ENCODE measurements around the gene TOP2A. TPM values are rescaled to one million over a fixed set of nuclear protein-coding genes. Genes with fewer than 3 reads are reported as not detected.
A peak's percentile ranks its signal among the peaks of the same experiment; 100 is the strongest.

The TOP2A gene
- total RNA-seq, 1 donor from 2014 or later = 32.4 TPM

DNA sequence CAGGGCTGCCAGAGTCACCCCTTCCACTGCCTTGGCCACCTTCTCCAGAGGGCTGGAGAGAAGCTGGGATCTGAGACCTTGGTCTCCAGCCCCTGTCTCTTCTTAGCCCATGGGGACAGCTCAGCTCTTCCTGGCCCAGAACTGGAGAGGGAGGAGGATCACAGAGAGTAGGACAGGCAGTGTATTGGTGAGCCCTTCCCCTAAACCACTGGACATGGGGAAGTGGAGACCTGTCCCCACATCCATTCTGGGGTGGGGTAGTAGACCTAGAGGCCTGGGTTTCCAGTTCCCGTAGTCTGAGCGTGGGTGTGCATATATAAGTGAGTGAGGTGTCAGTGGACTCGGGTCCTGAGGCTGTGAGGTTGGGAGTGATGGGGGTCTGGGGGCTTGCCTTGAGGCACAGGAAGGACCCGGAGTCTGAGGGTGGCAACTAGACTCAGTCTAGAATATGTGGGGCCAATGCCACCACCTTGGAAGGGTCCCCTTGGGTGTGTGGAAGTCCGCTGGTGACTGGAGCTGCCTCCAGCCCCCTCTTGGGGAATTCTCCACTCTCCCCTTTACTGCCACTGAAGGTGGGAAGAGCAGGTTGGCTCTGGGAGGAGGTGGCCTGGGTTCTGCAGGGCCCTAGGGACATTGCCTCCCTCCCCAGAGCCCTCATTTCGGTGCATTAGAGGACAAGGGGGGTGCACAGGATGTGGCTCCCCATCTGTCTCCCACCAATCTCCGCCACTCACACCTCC is 73.1 kb downstream of the TOP2A start:
- DNase-seq = no peak
- Mint-ChIP-seq H3K9me3 (ENCODE audit: unreplicated experiment) (peaks cover 14% of the 10 kb centered on the region), H3K4me3 (ENCODE audit: unreplicated experiment) (peak overlapping the region; percentile 92), H3K4me1 (ENCODE audit: low read depth, unreplicated experiment) (peaks cover 30% of the 10 kb centered on the region), H3K27me3 (ENCODE audit: unreplicated experiment) (peaks cover 22% of the 10 kb centered on the region), H3K36me3 (ENCODE audit: unreplicated experiment) (peaks cover 8% of the 10 kb centered on the region), H3K27ac (ENCODE audit: unreplicated experiment) (peak overlapping the region; percentile 64)
- TF ChIP-seq, protein P1, sequence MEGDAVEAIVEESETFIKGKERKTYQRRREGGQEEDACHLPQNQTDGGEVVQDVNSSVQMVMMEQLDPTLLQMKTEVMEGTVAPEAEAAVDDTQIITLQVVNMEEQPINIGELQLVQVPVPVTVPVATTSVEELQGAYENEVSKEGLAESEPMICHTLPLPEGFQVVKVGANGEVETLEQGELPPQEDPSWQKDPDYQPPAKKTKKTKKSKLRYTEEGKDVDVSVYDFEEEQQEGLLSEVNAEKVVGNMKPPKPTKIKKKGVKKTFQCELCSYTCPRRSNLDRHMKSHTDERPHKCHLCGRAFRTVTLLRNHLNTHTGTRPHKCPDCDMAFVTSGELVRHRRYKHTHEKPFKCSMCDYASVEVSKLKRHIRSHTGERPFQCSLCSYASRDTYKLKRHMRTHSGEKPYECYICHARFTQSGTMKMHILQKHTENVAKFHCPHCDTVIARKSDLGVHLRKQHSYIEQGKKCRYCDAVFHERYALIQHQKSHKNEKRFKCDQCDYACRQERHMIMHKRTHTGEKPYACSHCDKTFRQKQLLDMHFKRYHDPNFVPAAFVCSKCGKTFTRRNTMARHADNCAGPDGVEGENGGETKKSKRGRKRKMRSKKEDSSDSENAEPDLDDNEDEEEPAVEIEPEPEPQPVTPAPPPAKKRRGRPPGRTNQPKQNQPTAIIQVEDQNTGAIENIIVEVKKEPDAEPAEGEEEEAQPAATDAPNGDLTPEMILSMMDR (IDR thresholded peaks at IDR 0.05; ENCODE audit: partially characterized antibody, unreplicated experiment) = no peak

DNA sequence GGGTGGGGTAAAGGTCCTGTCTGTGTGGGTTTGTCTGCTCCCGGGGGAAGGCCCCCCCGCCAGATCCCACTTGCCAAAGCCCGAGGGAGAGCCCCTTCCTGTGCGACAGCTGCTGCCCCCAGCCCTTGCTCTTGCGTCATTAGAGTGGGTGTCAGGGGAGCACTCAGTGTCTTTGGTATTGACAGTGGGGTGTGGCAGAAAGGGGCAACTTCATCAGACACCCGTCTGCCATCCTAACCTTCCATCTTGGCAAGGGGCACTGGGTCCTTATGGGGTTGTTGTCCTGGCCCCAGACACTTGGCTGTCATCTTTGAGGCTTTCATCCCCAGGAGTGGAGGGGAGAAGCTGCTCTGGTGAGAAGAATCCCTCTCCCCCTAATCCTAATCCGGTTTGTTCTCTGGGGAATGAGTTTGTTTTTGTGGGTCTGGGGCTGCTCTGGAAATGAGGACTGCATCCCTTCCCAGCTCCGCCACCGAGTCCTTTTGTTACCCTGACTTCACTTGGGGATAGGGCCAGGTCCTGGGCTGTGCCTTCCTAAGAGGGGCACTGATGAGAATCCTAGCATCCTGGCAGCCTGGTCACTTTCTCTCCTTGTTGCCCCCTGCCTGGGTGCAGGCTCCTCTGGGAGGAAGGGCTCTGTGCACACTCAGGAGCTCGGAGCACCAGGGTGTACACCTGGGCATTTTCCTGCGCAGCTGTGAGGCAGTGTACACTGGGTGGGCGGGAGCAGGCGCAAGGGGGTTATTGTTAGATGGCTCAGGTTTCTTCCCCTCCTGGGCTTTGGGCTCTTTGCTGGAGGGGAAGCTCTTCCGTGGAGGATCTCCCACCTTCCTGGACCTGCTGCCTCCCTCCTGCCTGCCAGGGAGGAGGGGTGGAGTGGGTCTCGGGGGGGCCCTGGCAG is 74.2 kb downstream of the TOP2A start:
- H3K4me3 Mint-ChIP-seq (ENCODE audit: unreplicated experiment) = peak overlapping the region; percentile 92
- peaks cover 5% of the 10 kb centered on the region for H3K36me3 Mint-ChIP-seq (ENCODE audit: unreplicated experiment)
- H3K9me3 Mint-ChIP-seq (ENCODE audit: unreplicated experiment) = peaks cover 12% of the 10 kb centered on the region
- TF ChIP-seq, protein P1 (IDR thresholded peaks at IDR 0.05; ENCODE audit: partially characterized antibody, unreplicated experiment) = no peak
- peaks cover 20% of the 10 kb centered on the region for H3K27me3 Mint-ChIP-seq (ENCODE audit: unreplicated experiment)
- peak overlapping the region; percentile 85 for H3K27ac Mint-ChIP-seq (ENCODE audit: unreplicated experiment)
- no peak for DNase-seq
- H3K4me1 Mint-ChIP-seq (ENCODE audit: low read depth, unreplicated experiment) = peaks cover 25% of the 10 kb centered on the region

DNA sequence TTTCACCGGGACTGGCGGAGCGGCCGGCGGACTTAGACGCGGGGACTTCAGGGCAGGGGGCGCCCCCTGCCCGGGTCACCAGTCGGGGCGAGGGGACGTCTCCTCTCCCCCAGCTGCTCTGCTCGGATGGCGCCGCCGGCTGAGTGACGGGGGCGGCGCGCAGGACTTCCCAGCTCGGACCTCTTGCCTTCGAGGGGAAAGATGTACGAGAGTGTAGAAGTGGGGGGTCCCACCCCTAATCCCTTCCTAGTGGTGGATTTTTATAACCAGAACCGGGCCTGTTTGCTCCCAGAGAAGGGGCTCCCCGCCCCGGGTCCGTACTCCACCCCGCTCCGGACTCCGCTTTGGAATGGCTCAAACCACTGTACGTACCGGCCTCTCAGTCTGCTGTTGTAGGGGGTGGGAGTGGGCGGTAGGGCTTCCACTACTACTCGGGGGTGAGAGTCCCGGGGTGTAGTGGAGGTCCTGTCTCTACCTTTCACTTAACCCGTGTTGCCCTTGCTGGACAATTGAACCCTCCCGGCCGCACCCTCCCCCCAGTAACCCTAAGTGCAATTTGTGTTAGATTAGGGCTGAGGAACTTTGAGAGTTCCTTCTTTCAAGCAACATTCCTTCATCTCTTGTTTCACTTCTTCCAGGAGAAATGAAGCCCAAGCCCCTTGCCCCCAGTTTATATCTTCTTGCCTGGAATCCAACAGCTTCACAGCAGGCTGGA is 75.0 kb downstream of the TOP2A start:
- H3K36me3 Mint-ChIP-seq (ENCODE audit: unreplicated experiment) = peaks cover 5% of the 10 kb centered on the region
- H3K4me3 Mint-ChIP-seq (ENCODE audit: unreplicated experiment) = peak overlapping the region; percentile 92
- H3K27ac Mint-ChIP-seq (ENCODE audit: unreplicated experiment) = peak overlapping the region; percentile 85
- peaks cover 12% of the 10 kb centered on the region for H3K9me3 Mint-ChIP-seq (ENCODE audit: unreplicated experiment)
- H3K27me3 Mint-ChIP-seq (ENCODE audit: unreplicated experiment) = peaks cover 20% of the 10 kb centered on the region
- DNase-seq = no peak
- TF ChIP-seq, protein P1 (IDR thresholded peaks at IDR 0.05; ENCODE audit: partially characterized antibody, unreplicated experiment) = peak; percentile 11
- peaks cover 25% of the 10 kb centered on the region for H3K4me1 Mint-ChIP-seq (ENCODE audit: low read depth, unreplicated experiment)

DNA sequence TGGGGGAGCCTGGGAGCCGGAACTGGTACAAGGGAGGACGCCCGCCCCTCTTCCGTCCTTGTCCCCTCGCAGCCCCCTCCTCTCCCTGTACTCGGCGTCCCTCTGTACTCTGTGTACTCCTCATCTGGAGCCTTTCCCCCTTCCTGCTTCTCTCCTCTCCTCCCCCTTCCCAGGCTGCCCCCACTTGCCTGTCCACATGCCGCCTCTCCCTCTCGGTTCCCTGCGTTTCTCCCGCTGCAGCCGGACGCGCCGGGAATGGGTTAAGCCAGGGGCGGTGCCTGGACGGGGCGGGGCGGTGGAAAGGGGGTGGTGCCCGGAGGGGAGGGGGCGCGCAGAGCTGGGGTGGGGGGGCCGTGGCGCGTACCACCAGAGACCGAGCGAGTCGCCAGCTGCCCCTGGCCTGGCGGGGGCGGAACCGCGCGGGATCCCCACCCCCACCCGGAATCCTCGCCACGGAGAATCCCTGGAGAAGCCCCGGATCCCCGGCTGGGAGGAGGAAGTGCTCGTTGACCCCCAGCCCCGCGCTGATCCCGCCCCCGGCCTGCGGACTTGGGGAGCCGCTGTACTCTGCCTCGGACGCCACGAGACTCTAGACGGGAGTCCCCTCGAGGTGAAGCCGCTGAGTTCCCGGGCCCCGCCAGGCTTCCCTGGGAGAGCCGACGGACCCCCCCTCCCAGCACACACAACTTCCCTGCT is 75.7 kb downstream of the TOP2A start:
- TF ChIP-seq, protein P1 (IDR thresholded peaks at IDR 0.05; ENCODE audit: partially characterized antibody, unreplicated experiment) = no peak
- peaks cover 11% of the 10 kb centered on the region for H3K9me3 Mint-ChIP-seq (ENCODE audit: unreplicated experiment)
- no peak overlapping the region for H3K27ac Mint-ChIP-seq (ENCODE audit: unreplicated experiment)
- H3K4me1 Mint-ChIP-seq (ENCODE audit: low read depth, unreplicated experiment) = peaks cover 24% of the 10 kb centered on the region
- H3K36me3 Mint-ChIP-seq (ENCODE audit: unreplicated experiment) = peaks cover 5% of the 10 kb centered on the region
- peaks cover 19% of the 10 kb centered on the region for H3K27me3 Mint-ChIP-seq (ENCODE audit: unreplicated experiment)
- peak overlapping the region; percentile 96 for H3K4me3 Mint-ChIP-seq (ENCODE audit: unreplicated experiment)
- DNase-seq = peak; percentile 81
